Fibroblast of skin of right quadriceps (primary cell): ENCODE results near the gene DMRT2.
A peak's percentile ranks its signal among the peaks of the same experiment; 100 is the strongest.

Source experiments
- DNase-seq: peaks from one replicate; pipeline ENCODE4 v3.0.0-alpha.2; 2013

The DMRT2 gene

GRCh38 chr9:1098551-1098950 lies 48.4 kb downstream of the DMRT2 start:
- DNase-seq: no peak

- DNase-seq: no peak
Observed at GRCh38 chr9:1100201-1100600, 50.0 kb downstream of the DMRT2 start.

GRCh38 chr9:1100945-1101344 lies 50.8 kb downstream of the DMRT2 start:
- peak; percentile 29 for DNase-seq

- DNase-seq: no peak
Observed at GRCh38 chr9:1101846-1102641, 51.9 kb downstream of the DMRT2 start.

GRCh38 chr9:1102642-1102970 lies 52.4 kb downstream of the DMRT2 start:
- no peak for DNase-seq
